GM18508 (cell line): ENCODE results near the gene NLK.
"Not testable (repeated sequence)": the region's sequence is repeated elsewhere in the genome, so short reads cannot be mapped to it uniquely, and the experiment has no call there.

Experiments used
- ATAC-seq: cut with Tn5 transposase; IDR thresholded peaks from one replicate; pipeline ENCODE4 v1.9.1; 2021; ENCODE audit warnings: moderate number of reproducible peaks; ENCODE audit not compliant: insufficient read depth, unreplicated experiment

NLK gene

GRCh38 chr17:28042657-28042720 is at the start of gene NLK:
Gene NLK (plus strand): TSS chr17:28042677. CDS start chr17:28042874, 197 bp downstream.
- no peak for ATAC-seq

DNA sequence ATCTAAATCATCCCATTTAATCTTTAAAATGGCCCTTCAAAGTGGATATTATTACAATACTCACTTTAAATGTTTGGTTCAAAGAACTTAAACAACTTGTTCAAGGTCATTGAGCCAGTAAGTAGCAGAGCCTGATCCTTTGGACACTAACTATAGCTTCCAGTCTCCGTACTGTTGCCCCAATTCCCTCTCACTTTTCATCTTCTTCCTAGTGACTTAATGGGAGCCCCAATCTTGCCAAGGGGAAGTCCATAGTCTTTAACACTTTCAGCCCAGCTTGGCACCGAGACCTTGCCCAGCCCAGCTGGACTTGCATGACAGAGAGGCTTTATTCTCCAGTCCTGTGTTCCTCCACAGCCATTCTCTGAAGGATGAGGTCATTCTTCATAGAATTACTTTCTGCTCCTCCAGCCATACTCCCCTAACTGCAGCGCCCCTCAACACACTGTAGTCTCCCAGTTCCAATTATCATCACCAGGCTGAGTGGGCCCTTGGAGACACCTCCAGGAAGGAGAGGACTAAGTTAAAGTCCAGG is 49.2 kb upstream of the NLK start:
- ATAC-seq: no peak

GRCh38 chr17:27993723-27994310 is 48.7 kb upstream of the NLK start:
- ATAC-seq: no peak

DNA sequence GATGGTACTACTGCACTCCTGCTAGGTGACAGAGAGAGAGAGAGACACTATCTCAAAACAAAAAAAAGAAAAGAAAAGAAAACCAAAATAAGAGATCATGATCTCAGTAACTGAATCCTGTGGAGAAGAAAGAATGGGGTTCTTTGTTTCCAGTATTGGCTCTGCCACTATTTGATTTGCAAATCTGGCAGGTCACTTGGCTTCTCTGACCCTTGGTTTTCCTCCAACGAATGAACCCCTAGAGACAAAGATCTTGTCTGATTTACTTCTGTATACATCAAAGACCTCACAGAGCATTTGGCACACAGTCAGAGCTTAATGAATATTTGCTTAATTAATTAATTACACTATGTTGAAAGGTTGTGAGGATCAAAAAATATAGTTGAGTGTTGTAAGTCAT is 47.9 kb upstream of the NLK start:
- ATAC-seq: no peak

DNA sequence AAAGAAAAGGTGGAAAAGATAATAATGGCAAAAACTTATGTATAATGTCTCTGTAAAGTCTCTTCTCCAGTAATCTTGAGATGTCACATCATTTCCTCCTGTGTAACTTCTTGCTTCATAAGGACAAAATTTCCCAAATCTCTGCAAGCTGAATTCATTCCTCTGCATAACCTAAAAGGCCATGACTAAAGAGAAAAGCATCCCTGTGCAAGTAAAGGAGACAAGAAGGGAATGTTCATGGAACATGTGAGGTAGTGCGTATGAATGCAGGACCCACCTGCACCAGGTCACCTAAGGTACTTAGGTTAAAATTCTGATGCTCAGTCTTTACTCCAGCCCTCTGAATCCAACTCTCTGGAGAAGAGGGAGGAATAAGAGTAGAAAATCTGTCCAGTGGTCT is 46.9 kb upstream of the NLK start:
- ATAC-seq: no peak

GRCh38 chr17:27996202-27997043 is 46.1 kb upstream of the NLK start:
- ATAC-seq: no peak

- no peak for ATAC-seq
These were observed 45.5 kb upstream of the NLK start for GRCh38 chr17:27997044-27997401.

DNA sequence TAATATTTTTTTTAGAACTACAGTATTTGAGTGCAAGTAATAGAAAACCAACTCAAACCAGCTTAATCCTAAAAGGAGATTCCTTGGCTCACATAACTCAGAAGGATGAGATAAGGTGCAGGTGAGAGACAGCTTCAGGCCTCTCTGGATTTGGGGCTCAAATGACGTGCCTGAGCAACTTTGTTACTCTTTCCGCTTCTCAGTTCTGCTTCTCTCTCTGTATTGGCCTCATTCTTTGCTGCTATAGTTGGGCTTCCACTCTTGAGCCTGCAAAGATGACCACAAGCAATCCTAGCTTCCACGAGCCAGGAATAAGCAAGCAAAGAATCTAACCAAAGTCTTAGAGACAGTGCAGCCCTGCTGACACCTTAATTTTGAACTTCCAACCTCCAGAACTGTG is 45.0 kb upstream of the NLK start:
- ATAC-seq: no peak

- no peak for ATAC-seq
These were observed 41.3 kb upstream of the NLK start for GRCh38 chr17:28001149-28001548.

GRCh38 chr17:28004344-28004743 is 38.1 kb upstream of the NLK start:
- ATAC-seq: no peak

DNA sequence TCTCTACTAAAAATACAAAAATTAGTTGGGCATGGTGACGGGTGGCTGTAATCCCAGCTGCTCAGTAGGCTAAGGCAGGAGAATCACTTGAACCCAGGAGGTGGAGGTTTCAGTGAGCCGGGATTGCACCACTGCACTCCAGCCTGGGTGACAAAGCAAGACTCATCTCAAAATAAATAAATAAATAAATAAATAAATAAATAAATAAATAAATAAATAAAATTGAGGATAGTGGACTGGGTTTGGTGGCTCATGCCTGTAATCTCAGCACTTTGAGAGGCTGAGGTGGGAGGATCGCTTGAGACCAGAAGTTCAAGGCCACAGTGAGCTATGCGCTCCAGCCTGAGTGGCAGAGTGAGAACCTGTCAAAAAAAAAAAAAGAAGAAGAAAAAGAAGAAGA is 34.6 kb upstream of the NLK start:
- ATAC-seq: not testable (repeated sequence)

- ATAC-seq: no peak
These were observed 34.0 kb upstream of the NLK start for GRCh38 chr17:28008513-28008912.

DNA sequence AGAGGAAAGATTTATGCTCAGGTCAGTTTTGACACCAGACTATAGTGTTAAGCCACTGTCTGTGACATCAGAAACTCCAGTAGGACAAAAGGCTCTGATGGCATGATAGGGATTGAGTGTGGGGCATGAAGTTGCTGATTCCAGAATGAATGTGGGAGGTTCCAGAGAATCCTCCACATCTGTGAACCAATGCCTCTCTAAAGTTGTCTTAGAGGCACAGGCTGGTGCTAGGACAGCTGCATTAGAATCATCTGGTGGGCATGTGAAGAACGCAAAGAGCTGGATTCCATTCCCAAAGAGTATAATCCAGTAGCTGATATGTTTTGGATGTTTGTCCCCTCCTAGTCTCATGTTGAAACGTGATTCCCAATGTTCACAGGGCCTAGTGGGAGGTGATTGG is 32.1 kb upstream of the NLK start:
- no peak for ATAC-seq

- no peak for ATAC-seq
These were observed 23.9 kb upstream of the NLK start for GRCh38 chr17:28018439-28019070.

DNA sequence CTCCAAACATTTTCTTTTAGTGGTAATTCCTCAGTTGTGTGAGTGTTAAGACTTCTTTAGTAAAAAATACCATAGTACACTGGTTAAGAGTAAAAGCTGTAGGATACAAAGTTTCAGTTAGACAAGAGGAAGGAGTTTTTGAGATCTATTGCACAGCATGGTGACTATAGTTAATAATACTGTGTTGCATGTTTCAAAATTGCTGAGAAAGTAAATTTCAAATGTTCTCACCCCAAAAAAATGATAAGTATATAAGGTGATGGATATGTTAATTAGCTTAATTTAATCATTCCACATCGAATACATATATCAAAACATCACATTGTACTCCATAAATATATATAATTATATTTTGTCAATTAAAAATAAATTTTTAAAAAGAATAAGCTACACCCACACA is 22.0 kb upstream of the NLK start:
- ATAC-seq: no peak

DNA sequence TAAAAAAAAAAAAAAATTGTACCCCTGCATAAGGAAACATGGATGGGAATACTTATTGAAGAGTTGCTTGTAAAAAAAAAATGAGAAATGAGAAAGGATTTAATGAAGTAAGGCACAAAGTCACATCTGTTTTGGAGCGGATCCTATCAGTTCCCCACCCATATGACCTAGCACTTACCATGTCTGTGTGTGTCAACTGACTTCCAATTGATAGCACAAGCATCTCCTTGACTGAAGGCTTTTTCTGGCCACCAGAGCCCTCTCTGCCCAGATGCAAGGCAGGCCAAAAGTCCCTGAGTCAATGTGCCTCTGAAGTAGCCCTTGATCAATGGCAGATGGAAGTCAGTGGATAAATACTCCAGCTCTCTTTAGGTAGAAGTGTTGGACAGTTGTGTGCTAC is 13.4 kb upstream of the NLK start:
- no peak for ATAC-seq

- ATAC-seq: no peak
These were observed 12.1 kb upstream of the NLK start for GRCh38 chr17:28030386-28030785.

GRCh38 chr17:28031174-28031573 is 11.3 kb upstream of the NLK start:
- no peak for ATAC-seq

DNA sequence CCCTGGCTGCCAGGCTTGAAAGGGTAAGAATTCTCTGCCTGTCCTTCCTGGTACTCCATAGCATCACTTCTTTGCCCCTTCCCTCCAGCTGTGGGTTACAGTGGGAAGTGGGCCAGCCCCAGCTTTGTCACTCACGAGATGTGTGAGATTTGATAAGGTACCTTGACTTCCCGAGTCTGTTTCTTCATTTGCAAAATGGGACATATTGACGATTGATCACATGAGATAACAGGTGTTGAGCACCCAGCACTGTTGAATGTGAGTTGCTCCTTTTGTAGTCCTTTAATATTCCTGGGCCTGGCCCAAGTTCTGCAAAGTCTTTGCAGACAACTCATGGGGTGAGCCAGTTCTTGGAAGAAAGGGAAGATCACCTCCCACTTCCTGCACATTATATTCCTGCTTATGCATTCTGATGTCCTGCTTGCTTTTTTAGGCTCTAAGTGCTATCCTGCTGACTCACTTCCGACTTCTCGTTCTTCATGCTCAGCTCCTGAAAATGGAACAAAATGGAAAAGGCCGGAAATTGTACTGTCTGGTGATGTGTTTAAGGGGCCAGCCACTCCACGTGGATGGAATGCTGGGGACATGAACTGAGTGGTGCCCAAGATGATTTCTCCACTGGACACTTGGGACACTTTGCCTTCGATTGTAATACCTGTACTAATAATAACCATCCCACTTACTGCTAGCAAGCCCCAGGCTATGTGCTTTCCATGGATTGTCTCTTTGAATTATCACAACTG is 8.3 kb upstream of the NLK start:
- ATAC-seq: no peak

DNA sequence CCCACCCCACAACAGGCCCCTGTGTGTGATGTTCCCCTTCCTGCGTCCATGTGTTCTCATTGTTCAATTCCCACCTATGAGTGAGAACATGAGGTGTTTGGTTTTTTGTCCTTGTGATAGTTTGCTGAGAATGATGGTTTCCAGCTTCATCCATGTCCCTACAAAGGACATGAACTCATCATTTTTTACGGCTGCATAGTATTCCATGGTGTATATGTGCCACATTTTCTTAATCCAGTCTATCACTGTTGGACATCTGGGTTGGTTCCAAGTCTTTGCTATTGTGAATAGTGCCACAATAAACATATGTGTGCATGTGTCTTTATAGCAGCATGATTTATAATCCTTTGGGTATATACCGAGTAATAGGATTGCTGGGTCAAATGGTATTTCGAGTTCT is 7.0 kb upstream of the NLK start:
- not testable (repeated sequence) for ATAC-seq

- not testable (repeated sequence) for ATAC-seq
These were observed 6.6 kb upstream of the NLK start for GRCh38 chr17:28035884-28036283.
